GM18873 (cell line): ENCODE results near the gene USP1.

Experiments used
- ATAC-seq: cut with Tn5 transposase; IDR thresholded peaks from one replicate; pipeline ENCODE4 v1.9.1; 2021; ENCODE audit warnings: mild to moderate bottlenecking, moderate library complexity, moderate number of reproducible peaks; ENCODE audit not compliant: unreplicated experiment, low FRiP score

The USP1 gene

GRCh38 chr1:62424411-62424810 lies 12.4 kb upstream of the USP1 start:
- ATAC-seq: no peak

- ATAC-seq: no peak
Measured at GRCh38 chr1:62425041-62425440, 11.8 kb upstream of the USP1 start.

GRCh38 chr1:62426237-62426636 lies 10.6 kb upstream of the USP1 start:
- no peak for ATAC-seq

GRCh38 chr1:62426794-62427193 lies 10.1 kb upstream of the USP1 start:
- ATAC-seq: no peak

GRCh38 chr1:62428351-62428750 lies 8.5 kb upstream of the USP1 start:
- ATAC-seq: no peak

- no peak for ATAC-seq
Measured at GRCh38 chr1:62429581-62429980, 7.3 kb upstream of the USP1 start.

- no peak for ATAC-seq
Measured at GRCh38 chr1:62433861-62434617, 2.8 kb upstream of the USP1 start.

- ATAC-seq: no peak
Measured at GRCh38 chr1:62434618-62435001, 2.2 kb upstream of the USP1 start.

GRCh38 chr1:62435231-62436038 lies 1.4 kb upstream of the USP1 start:
- no peak for ATAC-seq

- no peak for ATAC-seq
Measured at GRCh38 chr1:62436039-62436465, 797 bp upstream of the USP1 start.

- ATAC-seq: no peak
Measured at GRCh38 chr1:62437273-62437940, 558 bp downstream of the USP1 start.

GRCh38 chr1:62438163-62438562 lies 1.3 kb downstream of the USP1 start:
- no peak for ATAC-seq

- ATAC-seq: peak; percentile 35
Measured at GRCh38 chr1:62439652-62440371, 3.0 kb downstream of the USP1 start.

GRCh38 chr1:62444701-62445100 lies 7.9 kb downstream of the USP1 start:
- ATAC-seq: no peak

- ATAC-seq: no peak
Measured at GRCh38 chr1:62448221-62448933, 11.5 kb downstream of the USP1 start.

- ATAC-seq: no peak
Measured at GRCh38 chr1:62450301-62450700, 13.5 kb downstream of the USP1 start.

GRCh38 chr1:62452951-62453350 lies 16.1 kb downstream of the USP1 start:
- no peak for ATAC-seq

- ATAC-seq: no peak
Measured at GRCh38 chr1:62457955-62458354, 21.1 kb downstream of the USP1 start.

- no peak for ATAC-seq
Measured at GRCh38 chr1:62462370-62462769, 25.5 kb downstream of the USP1 start.

GRCh38 chr1:62467092-62467491 lies 30.2 kb downstream of the USP1 start:
- no peak for ATAC-seq
